Dedifferentiated amniotic fluid mesenchymal stem cell (primary cell): ENCODE results near the gene AKR1B1.
"Not testable (repeated sequence)": the region's sequence is repeated elsewhere in the genome, so short reads cannot be mapped to it uniquely, and the experiment has no call there.

Experiments
- DNase-seq: peaks from one replicate; pipeline ENCODE4 v3.0.0-alpha.2; 2016; ENCODE audit errors: extremely low spot score

The AKR1B1 gene

GRCh38 chr7:134458806-134459698 is at the start of gene AKR1B1:
AKR1B1 (minus strand) TSS chr7:134459100; CDS start chr7:134459062, 38 bp downstream.
- peak; percentile 85 for DNase-seq

GRCh38 chr7:134505856-134506255 is 47.0 kb upstream of the AKR1B1 start:
- no peak for DNase-seq

- no peak for DNase-seq
Observed at GRCh38 chr7:134504660-134505164, 45.8 kb upstream of the AKR1B1 start.

- DNase-seq, result no peak
Observed at GRCh38 chr7:134502463-134503371, 43.8 kb upstream of the AKR1B1 start.

- DNase-seq, result no peak
Observed at GRCh38 chr7:134500982-134501381, 42.1 kb upstream of the AKR1B1 start.

- DNase-seq, result no peak
Observed at GRCh38 chr7:134500406-134500805, 41.5 kb upstream of the AKR1B1 start.

- no peak for DNase-seq
Observed at GRCh38 chr7:134495546-134495945, 36.6 kb upstream of the AKR1B1 start.

GRCh38 chr7:134493091-134493490 is 34.2 kb upstream of the AKR1B1 start:
- no peak for DNase-seq

GRCh38 chr7:134487721-134488120 is 28.8 kb upstream of the AKR1B1 start:
- DNase-seq, result not testable (repeated sequence)

GRCh38 chr7:134485203-134485602 is 26.3 kb upstream of the AKR1B1 start:
- DNase-seq, result no peak

GRCh38 chr7:134483296-134483695 is 24.4 kb upstream of the AKR1B1 start:
- no peak for DNase-seq

GRCh38 chr7:134482858-134483257 is 24.0 kb upstream of the AKR1B1 start:
- DNase-seq, result no peak

- no peak for DNase-seq
Observed at GRCh38 chr7:134481167-134481566, 22.3 kb upstream of the AKR1B1 start.

GRCh38 chr7:134480730-134481129 is 21.8 kb upstream of the AKR1B1 start:
- DNase-seq, result peak; percentile 24

GRCh38 chr7:134480202-134480601 is 21.3 kb upstream of the AKR1B1 start:
- no peak for DNase-seq

- no peak for DNase-seq
Observed at GRCh38 chr7:134478707-134479106, 19.8 kb upstream of the AKR1B1 start.

- no peak for DNase-seq
Observed at GRCh38 chr7:134477954-134478353, 19.1 kb upstream of the AKR1B1 start.

GRCh38 chr7:134476044-134476443 is 17.1 kb upstream of the AKR1B1 start:
- DNase-seq, result no peak

GRCh38 chr7:134474828-134475227 is 15.9 kb upstream of the AKR1B1 start:
- no peak for DNase-seq

GRCh38 chr7:134473861-134474291 is 15.0 kb upstream of the AKR1B1 start:
- no peak for DNase-seq

- DNase-seq, result no peak
Observed at GRCh38 chr7:134472572-134473244, 13.8 kb upstream of the AKR1B1 start.

GRCh38 chr7:134470864-134471263 is 12.0 kb upstream of the AKR1B1 start:
- DNase-seq, result no peak
